Right renal pelvis (tissue), 4 donors: ENCODE data around the gene C4A. TPM values are rescaled to one million over a fixed set of nuclear protein-coding genes. Genes with fewer than 3 reads are reported as not detected.
"Not testable (repeated sequence)": the region's sequence is repeated elsewhere in the genome, so short reads cannot be mapped to it uniquely, and the experiment has no call there.

Experiments used
- DNase-seq, 4 donors: peaks; one replicate each; pipeline ENCODE4 v3.0.0-alpha.2; 2013; ENCODE audit warnings: low read depth in 4 of 4, low spot score in 3 of 4, missing footprints in 1 of 4
- polyA plus RNA-seq, 4 donors: library from polyadenylated mRNA; unstranded; fragments of 120-200 nt; gene quantifications; one replicate each; pipeline ENCODE4 v1.2.1, GENCODE V29; 2013; ENCODE audit not compliant: insufficient read length in 4 of 4

The C4A gene
- polyA plus RNA-seq, 4 donors, result 11.1 to 23.7 (median 14.7) TPM

- peak; percentile 95 to 98 (median 96) for DNase-seq
These were observed 22.8 kb upstream of the C4A start, which contains the start of the genes NELFE and SKIC2 for GRCh38 chr6:31958741-31959739. NELFE (minus strand) TSS chr6:31958971; CDS start chr6:31958446, 525 bp downstream. SKIC2 (plus strand) TSS chr6:31959175; CDS start chr6:31959193, 18 bp downstream.

DNA sequence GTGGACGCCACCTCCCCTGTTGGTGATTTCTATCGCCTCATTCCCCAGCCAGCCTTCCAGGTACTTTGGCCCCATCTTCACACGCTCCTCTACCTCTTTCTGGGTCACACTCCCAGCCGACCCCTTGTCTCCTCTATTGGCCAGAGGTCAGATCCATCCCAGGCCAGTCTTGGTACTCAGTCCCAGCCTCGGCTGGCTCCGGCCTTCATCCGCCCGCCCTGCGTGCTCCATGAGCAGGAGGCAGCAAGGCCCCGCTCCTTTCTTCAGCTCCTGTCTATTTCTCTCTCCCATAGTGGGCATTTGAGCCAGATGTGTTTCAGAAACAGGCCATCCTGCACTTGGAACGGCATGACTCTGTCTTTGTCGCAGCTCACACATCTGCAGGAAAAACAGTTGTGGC lies 20.2 kb upstream of the C4A start:
- DNase-seq, result no peak

- no peak for DNase-seq
These were observed 17.9 kb upstream of the C4A start for GRCh38 chr6:31963921-31964320.

GRCh38 chr6:31965700-31966099 lies 16.2 kb upstream of the C4A start:
- DNase-seq, result no peak

DNA sequence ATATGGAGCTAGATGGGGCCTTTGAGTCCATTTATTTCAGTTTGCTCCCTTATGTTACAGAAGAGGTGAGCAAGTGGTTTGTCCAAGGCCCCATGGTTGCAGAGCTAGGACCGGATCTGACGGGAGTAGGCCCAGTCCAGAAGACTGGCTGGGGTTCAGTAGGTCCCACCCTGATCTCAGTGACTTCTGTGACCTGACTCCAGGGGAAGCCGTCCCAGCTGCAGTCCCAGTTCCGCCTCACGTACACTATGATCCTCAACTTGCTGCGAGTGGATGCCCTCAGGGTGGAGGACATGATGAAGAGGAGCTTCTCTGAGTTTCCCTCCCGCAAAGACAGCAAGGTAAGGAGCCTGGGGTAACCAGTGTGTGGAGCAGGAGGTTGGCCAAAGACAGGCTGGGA lies 15.4 kb upstream of the C4A start:
- no peak for DNase-seq

- no peak for DNase-seq
These were observed 14.6 kb upstream of the C4A start for GRCh38 chr6:31966997-31967925.

GRCh38 chr6:31967926-31968320 lies 13.9 kb upstream of the C4A start:
- no peak for DNase-seq

DNA sequence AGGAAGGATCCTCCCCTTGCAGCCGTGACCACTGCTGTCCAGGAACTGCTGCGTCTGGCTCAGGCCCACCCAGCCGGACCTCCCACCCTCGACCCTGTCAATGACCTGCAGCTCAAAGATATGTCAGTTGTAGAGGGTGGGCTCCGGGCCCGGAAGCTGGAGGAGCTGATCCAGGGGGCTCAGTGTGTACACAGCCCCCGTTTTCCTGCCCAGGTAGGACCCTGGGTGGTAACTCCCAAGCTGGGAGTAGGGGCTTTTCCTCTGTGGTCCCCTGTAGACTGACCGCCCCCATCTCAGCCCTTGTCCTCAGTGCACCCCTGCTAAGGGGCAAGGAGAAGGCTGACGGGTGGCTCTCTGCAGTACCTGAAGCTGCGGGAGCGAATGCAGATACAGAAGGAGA lies 13.5 kb upstream of the C4A start:
- DNase-seq, result no peak

DNA sequence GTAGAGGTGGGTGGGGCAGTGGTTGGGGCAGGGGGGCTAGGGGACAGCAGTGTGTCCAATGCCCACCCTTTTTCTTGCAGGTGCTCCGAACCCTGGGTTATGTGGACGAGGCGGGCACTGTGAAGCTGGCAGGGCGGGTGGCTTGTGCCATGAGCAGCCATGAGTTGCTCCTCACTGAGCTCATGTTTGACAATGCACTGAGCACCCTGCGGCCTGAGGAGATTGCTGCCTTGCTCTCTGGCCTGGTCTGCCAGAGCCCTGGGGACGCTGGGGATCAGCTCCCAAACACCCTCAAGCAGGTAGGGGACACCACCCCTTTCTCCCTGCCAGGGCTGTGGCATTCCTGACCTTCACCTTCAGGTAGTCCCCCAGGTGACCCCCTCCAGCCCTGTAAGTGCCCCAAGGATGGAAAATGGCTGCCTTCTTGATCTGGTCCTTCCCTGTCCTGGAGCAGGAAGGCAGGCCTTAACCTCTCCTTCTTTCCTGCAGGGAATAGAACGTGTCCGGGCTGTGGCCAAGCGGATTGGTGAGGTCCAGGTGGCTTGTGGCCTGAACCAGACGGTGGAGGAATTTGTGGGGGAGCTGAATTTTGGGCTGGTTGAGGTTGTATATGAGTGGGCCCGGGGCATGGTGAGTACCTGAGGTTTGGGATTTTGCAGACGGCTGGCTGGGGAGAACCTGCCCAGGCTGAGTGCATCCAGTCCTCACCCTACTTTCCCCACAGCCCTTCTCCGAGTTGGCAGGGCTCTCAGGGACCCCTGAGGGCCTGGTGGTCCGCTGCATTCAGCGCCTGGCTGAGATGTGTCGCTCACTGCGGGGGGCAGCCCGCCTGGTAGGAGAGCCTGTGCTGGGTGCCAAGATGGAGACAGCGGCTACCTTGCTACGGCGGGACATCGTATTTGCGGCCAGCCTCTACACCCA lies 12.8 kb upstream of the C4A start:
- DNase-seq, result no peak

GRCh38 chr6:31969712-31970603 lies 11.9 kb upstream of the C4A start:
- no peak for DNase-seq

GRCh38 chr6:31970604-31971271 lies 11.1 kb upstream of the C4A start:
- no peak for DNase-seq

GRCh38 chr6:31971279-31971992 lies 10.4 kb upstream of the C4A start:
- DNase-seq, result no peak

DNA sequence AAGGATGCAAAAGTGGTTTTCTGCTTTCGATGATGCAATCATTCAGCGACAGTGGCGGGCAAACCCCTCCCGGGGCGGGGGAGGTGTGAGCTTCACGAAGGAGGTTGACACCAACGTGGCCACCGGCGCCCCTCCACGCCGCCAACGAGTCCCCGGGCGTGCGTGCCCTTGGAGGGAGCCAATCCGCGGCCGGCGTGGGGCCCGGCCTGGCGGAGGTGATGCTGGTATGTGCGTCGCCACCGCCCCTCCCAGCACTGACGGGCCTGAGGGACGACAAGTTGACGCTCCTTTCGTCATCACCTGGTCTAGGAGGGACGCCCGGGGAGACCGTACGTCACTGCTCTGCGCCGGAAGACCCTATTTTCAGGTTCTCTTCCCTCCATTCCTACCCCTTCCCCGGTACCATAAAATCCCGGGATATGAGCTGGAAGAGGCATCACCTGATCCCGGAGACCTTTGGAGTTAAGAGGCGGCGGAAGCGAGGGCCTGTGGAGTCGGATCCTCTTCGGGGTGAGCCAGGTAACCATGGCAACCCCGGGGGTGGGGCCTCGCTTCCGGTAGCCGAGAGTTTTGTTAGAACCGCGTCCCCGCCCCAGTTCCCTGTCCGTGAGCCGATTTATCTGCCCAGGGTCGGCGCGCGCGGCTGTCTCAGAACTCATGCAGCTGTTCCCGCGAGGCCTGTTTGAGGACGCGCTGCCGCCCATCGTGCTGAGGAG lies 9.7 kb upstream of the C4A start, which contains the start of gene DXO:
TSS of gene DXO (minus strand) at position 146 of the 716 bp plus-strand sequence. CDS start 463 bp downstream, outside the sequence.
- DNase-seq, result peak; percentile 93 to 99 (median 96)

DNA sequence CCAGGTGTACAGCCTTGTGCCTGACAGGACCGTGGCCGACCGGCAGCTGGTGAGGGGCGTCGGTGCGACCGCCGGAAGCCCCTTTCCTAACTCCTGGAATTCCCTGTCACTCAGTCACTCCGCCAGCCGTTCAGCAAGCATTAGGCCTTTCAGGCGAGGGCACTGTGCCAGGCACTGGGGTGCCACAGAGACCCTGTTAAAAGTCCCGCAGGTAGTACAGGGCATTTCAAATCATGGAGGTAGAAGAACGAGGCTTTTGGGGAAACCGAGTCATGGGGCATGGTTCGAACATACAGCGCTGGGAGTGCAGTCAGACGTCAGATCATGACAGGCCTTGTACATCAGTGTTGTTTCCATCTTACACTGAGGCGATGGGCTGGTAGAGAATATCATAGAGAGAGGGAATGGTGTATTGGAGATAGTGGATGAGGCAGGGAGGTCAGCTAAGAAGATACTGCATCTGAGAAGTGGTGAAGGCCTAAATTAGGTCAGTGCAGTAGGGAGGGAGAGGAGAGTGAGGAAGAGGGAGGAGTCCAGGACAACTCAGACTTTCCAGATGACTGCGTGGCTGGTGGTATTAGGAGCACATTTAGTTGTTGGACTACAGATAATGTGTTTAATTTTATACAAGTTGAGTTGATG lies 9.0 kb upstream of the C4A start:
- DNase-seq, result no peak

DNA sequence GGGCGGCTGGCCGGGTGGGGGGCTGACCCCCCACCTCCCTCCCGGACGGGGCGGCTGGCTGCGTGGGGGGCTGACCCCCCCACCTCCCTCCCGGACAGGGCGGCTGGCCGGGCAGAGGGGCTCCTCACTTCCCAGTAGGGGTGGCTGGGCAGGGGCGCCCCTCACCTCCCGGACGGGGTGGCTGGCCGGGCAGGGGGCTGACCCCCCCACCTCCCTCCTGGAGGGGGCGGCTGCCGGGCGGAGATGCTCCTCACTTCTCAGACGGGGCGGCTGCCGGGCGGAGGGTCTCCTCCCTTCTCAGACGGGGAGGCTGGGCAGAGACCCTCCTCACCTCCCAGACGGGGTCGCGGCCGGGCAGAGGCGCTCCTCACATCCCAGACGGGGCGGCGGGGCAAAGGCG lies 5.8 kb upstream of the C4A start:
- DNase-seq, result not testable (repeated sequence)

- DNase-seq, result no peak
These were observed 3.9 kb upstream of the C4A start for GRCh38 chr6:31977816-31978431.
